ENCODE data around the gene GNRH2.
"Not testable (repeated sequence)": the region's sequence is repeated elsewhere in the genome, so short reads cannot be mapped to it uniquely, and the experiment has no call there.

GNRH2 gene

DNA sequence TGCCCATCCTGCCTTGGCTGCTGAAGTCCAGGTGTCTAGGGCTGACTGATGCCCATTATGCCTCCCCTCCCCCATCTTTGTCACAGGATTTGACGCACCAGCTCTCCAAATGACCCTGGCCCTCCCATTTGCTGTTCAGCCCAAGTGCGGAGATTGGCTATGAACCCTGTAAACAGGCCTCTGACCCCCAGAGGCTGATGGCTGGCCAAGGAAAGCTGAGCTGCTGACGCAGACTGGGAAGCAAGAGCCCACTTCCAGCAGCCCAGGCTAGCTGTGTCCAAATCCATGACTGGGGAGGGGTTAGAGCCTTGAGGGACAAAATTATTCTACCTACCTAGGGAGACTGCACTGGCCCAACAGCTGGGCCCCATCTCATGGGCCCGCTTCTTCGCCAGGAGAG is 797 bp upstream of the GNRH2 start:
- DNase-seq: no peak

DNA sequence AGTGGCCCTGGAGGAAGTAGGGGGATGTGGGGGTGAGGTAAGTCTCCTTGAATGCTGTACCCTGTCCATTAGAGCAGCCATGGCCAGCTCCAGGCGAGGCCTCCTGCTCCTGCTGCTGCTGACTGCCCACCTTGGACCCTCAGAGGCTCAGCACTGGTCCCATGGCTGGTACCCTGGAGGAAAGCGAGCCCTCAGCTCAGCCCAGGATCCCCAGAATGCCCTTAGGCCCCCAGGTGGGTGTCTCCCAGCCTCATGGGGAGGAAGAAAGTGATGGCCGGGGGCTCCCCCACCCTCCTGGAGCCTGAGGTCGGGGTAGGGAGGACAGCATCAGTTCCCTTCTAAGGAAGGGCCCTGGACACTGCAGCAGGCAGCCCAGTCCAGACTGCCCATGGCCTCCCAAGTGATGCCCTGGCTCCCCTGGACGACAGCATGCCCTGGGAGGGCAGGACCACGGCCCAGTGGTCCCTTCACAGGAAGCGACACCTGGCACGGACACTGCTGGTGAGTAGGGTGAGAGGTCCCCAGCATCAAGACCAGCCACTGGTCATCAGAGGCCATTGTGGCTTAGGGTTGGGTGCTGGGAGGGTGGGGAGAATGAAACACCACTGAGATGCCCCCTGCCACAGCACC is 1.0 kb downstream of the GNRH2 start:
- no peak for DNase-seq

DNA sequence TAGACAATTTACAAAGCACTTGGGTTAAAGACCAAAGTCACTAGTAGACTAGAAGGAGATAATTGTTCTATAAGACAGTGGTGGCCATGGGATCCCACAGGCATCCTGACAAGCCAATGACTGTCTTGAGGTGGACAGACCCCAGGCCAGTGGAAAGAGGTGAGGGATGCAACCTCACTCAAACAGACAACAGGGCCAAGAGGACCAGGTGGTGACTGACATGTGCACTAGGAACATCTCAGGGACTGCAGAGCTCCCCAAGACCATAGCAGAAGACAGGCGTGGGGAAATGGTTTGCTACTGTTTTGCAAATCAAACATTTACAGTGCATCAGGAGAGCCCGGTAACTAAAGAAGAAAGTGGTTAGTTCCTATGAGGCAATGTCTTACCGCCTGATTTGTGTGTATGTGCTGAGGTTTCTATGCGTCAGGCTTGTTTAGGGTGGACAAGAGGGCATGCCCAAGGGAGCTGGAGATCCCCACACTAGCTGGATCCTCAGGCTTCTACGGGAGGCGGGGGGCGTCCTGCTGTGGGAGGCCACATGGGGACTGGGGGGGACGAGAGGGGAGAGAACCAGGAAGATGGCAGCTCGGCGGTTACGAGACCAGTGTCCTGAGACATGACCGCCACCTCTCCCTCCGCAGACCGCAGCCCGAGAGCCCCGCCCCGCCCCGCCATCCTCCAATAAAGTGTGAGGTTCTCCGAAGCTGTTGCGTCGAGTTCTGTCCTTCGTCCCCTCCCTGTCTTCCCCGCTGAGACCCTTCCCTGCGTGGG is 1.8 kb downstream of the GNRH2 start:
- DNase-seq: peak; percentile 68 to 80

DNA sequence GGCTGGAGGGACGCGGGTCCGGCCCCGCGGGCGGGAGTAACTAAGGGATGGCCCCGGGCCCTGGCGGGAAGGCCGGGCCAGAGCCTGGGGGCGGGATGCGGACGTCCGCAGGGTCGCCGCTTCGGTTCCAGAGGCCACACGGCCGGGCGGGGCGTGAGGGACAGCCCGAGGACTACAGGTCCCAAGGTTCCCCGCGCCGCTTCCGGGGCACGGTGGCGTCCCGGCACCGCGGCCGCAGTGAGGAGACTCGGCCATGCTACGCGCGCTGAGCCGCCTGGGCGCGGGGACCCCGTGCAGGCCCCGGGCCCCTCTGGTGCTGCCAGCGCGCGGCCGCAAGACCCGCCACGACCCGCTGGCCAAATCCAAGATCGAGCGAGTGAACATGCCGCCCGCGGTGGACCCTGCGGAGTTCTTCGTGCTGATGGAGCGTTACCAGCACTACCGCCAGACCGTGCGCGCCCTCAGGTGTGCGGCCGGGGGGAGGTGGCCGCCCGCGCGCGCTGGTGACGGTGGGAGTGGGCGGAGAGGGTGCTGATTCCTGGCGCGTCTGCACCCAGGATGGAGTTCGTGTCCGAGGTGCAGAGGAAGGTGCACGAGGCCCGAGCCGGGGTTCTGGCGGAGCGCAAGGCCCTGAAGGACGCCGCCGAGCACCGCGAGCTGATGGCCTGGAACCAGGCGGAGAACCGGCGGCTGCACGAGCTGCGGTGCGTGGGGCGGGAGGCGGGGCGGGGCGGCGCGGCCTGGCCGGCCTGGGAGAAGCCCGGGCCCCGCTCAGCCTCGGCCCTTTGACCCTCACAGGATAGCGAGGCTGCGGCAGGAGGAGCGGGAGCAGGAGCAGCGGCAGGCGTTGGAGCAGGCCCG is 2.6 kb downstream of the GNRH2 start, which contains the start of gene MRPS26:
MRPS26 (plus strand) TSS at position 237 of the 861 bp plus-strand sequence; CDS start at position 254, 17 bp downstream.
- peak; percentile 84 to 91 for DNase-seq

DNA sequence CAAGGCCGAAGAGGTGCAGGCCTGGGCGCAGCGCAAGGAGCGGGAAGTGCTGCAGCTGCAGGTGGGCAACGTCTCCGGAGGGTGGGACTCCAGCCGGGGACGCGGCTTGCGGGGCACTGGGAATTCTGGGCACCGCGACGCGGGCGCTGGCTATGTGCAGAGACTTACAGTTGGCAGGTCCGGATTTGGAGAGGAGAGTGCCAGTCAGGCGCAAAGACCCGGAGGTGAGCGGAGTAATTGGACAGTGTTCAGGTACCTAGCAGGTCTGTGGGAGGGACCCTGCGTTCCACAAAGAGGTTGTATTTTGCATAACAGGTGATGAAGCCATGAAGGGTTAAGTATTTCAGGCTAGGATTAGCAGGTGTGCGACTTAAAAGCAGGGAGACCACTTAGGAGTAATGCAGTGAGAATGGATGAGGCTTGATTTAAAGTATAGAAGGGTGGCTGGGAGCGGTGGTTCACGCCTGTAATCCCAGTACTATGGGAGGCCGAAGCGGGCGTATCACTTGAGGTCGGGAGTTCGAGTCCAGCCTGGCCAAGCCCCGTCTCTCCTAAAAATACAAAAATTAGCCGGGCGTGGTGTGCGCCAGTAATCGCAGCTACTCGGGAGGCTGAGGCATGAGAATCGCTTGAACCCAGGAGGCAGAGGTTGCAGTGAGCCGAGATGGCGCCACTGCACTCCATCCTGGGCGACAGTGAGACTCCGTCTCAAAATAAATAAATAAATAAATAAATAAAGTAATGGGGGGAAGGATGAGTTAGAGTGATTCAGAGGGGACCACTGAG is 3.4 kb downstream of the GNRH2 start:
- DNase-seq: no peak

DNA sequence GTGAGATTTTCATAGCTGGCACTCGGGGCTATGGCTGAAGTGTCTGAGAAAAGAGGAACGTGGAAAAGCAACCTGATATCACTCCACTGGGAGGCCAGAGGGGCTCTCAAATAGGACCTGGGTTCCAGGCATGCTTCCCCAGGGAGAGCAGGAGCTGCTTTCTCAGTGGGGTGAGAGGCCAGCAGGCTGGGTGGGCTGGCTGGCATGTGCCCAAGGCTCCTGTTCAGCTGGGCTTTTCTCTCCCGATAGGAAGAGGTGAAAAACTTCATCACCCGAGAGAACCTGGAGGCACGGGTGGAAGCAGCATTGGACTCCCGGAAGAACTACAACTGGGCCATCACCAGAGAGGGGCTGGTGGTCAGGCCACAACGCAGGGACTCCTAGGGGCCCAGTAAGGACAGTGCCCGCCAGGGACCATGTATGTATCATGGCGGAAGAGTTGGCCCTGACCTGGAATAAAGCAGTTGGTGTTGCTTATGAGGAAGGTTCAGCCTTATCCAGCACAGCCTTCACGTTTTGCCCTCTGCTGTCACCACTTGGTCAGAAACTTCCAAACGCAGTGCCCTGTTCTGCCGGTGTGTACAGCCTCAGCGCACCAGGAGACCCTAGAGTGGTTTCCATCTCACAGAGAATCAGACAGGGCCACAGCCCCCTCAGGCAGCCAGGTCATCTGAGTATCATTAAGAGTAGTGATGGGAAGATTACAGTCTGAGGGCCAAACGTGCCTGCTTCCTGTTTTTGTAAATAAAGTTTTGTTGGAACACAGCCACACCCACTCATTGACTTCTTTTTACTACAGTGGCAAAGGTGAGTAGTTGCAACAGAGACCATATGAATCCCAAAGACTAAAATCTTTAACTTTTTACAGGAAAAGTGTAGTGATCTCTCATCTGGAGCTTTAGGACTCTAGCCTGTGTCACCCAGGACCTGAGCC is 4.3 kb downstream of the GNRH2 start:
- peak; percentile 12 to 20 for DNase-seq

DNA sequence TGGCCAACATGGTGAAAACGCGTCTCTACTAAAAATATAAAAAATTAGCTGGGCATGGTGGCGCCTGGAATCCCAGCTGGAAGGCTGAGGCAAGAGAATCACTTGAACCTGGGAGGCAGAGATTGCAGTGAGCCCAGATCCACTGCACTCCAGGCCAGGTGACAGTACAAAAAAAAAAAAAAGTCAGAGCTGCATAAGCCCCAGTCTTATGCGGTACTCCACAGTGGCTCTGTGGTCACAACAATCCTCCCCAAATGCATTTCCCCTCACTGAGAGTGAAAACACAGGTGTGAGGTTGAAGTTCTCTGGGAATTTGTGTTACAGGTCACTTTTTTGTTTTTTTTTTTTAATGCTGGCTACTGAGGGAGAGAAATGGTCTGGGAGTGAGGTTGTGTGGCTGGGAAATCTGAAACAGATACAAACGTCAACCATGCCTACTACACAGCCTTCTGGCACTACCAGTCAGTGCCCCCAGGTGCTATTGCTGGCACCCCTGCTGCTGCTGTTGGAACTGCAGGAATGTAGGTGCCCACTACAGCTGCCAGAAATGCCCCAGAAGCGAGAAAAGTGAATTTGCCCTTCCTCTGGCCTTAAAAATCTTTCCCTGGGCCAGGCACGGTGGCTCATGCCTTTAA is 8.1 kb downstream of the GNRH2 start:
- DNase-seq: no peak

DNA sequence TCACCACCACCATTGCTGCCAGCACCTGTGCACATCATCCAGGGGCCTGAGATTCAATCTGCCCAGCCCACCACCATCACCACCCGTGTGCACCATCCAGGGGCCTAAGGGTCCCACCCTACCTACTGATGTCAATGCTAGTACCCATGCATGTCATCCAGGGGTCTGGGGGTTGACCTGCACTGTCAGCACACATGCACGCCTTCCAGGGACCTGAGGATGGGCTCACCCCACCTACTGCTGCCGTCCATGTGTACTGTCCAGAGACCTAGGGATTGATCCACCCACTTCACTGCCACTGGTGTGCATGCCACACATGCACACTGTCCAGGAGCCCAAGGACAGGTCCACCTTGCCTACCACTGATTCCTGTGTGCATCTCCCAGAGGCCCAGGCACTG is 16.1 kb downstream of the GNRH2 start:
- no peak for DNase-seq

DNA sequence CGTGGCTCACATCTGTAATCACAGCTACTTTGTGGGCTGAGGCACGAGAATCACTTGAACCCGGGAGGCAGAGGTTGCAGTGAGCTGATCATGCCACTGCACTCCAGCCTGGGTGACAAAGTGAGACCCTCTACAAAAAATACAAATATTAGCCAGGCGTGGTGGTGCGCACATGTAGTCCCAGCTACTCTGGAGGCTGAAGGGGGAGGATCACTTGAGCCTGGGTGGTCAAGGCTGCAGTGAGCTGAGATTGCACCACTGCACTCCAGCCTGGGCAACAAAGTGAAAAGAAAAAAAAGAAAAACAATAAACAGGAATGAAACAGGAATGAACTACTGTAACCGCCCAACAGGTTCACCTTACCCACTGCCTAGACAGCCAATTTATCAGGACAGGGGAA is 20.7 kb downstream of the GNRH2 start:
- DNase-seq: not testable (repeated sequence)

DNA sequence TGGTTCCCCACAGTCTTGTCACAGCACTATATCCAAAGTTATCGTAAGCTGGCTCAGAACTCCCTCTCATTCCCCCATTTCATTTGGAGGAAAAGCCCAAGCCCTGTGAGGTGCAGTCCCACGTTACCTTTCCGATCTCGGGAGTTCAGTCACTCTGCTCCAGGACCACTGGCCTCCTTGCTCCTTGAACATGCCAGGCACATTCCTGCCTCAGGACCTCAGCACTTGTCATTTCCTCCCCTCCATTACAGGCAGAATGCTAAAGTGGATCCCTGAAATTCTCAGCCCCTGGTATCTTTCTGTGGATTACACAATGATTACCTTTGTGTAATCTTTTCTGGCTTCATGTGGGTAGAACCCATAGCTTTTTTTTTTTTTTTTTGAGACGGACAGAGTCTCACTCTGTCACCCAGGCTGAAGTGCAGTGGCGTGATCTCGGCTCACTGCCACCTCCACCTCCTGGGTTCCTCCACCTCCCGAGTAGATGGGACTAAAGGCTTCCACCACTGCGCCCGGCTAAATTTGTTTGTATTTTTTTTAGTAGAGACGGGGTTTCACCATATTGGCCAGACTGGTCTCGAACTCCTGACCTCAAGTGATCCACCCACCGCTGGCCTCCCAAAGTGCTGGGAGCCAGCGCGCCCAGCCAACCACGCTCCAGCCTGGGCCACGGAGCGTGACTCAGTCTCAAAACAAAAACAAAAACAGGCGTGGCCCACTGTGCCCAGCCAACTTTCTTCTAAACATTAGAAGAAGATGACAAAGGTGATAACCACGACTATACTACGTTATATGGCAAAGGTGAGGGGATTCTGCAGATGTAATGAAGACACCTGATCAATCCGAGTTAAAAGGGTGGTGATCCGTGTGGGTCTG is 24.0 kb downstream of the GNRH2 start:
- DNase-seq: no peak

DNA sequence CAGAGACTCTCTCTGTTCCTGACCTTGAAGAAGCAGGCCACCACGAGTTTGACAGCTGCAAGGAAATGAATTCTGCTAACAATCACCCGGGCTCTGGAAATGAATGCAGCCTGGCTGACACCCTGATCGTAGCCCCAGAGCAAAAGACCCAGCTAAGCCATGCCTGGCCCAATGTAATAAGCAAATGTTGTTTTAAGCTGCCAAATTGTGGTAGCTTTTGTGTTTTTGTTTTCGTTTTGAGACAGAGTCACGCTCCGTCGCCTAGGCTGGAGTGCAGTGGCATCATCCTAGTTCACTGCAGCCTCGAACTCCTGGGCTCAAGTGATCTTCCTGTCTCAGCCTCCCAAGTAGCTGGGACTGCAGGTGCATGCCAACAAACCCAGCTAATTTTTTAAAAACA is 24.7 kb downstream of the GNRH2 start:
- no peak for DNase-seq

DNA sequence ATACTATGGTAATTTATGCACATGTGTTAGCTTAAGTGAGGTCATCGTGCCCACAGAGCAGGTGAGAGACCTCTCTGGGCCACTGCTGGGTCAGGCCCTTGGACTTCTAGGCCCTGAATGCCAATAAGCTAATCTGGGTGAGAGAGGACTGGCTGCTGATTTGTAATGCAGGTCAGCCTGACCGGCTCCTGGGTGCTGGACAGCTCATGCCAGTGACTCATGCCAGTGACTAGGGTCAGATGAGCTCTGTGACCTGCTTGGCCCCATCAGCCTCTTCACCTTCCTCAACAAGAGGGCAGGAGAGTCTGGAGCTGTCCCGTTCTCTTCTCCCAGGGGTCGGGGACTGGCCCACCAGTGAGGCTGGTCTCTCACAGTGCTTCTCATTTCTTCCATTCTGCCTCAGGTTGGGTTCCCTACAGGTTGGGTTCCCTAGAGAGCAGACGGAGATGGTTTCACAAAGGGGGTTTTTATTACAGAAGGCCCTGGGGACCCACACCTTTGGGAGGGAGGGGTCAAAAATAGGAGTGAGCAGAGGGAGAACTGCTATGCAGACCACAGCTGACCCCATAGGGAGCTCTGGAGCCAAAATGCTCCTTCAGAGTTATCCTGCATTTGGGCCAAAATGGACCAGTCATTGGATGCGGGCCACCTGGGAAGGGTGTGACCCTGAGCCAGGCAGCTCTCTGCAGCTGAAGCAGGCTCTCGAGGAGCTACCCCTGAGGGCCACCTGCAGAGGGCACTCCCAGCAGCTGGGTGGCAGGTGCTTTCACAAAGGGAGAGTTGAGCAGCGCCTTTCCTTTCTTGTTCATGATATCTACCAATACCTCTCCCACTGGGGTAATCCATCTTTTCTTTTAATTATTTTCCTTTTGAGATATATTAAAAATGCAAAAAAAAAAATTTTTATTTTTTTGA is 25.8 kb downstream of the GNRH2 start:
- DNase-seq: peak in 1 of 2 donors; percentile 68

DNA sequence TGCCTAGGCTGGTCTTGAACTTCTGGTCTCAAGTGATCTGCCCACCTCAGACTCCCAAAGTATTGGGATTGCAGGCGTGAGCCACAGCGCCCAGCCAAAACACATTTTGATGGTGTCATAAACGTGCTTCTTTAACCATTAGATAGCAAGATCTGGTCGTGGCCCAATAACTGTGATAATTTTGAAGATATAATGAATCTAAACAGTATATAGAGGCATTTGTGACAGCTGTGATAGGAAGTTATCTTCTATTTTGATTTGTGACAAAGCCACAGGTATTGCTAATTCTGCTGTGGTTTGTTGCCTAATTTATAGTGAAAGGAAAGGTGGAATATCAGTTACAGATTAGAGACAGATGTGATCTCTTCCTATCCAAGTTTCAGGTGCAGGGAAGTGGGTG is 27.3 kb downstream of the GNRH2 start:
- DNase-seq: no peak

DNA sequence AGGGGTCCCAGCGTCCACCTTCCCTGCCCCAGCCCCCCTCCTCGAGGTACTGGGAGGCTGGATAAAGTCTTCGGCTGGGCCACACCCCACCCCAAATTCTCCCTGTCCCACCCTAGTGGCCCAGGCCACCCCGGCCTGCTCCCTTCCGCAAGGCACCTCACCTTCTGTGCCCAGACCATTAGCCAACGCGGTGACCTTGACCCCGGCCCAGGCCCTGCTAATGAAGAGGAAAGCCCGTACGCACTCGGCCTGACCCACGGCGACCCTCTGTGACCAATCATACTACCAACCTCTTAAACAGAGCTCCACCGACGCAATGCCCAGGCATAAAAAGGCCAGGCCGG is 27.8 kb downstream of the GNRH2 start:
- DNase-seq: no peak

DNA sequence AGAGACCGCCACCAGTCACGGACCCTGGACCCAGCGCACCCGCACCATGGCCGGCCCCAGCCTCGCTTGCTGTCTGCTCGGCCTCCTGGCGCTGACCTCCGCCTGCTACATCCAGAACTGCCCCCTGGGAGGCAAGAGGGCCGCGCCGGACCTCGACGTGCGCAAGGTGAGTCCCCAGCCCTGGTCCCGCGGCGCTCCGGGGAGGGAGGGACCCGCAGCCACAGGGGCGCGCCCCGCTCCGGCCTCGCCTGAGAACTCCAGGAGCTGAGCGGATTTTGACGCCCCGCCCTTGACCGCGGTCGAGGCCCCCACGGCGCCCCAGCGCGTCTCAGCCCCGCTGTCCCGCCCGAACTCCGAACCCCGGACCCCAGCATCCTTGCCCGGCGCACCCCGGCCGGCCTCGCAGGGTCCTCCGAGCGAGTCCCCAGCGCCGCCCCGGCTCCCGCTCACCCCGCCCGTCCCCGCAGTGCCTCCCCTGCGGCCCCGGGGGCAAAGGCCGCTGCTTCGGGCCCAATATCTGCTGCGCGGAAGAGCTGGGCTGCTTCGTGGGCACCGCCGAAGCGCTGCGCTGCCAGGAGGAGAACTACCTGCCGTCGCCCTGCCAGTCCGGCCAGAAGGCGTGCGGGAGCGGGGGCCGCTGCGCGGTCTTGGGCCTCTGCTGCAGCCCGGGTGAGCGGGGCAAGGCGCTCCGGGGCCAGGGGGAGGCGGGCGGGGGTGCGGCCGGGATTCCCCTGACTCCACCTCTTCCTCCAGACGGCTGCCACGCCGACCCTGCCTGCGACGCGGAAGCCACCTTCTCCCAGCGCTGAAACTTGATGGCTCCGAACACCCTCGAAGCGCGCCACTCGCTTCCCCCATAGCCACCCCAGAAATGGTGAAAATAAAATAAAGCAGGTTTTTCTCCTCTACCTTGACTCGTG is 28.4 kb downstream of the GNRH2 start, which contains the start of gene OXT:
OXT (plus strand) TSS at position 11 of the 920 bp plus-strand sequence; CDS start at position 47, 36 bp downstream.
- DNase-seq: peak in 1 of 2 donors; percentile 46

DNA sequence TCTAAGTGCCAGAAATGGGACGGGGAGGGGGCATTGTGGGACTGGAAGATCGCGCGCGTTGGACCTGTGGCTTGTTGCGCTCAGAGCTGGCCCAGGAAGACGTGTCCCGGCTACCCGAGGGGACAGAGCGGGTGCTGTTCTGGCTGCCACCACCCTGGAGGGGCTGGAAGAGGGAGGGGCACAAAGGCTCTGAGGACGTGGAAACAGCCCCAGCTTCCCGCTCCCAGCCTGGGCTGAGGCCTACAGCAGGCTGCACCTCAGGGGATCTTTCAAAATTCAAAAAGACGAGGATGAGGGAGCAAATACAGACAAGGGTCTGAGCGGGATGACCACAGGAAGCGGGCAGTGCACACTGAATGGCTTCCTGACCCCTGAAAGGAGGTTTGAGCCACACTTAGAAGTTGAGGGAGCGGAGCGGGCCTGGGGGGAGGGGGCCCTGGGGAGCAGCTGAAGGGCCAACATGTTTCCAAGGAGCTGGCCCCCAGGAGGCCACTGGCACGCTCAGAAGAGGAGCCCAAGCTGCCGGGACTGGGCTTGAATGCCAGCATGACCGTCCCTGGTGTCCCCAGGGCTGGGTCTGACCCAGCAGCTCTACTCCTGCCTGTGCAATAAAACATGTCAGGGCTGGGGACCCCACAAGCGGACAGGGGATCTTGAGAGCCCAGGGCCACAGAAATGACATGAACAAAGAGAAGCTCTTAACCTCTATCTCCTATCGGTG is 29.3 kb downstream of the GNRH2 start:
- no peak for DNase-seq

DNA sequence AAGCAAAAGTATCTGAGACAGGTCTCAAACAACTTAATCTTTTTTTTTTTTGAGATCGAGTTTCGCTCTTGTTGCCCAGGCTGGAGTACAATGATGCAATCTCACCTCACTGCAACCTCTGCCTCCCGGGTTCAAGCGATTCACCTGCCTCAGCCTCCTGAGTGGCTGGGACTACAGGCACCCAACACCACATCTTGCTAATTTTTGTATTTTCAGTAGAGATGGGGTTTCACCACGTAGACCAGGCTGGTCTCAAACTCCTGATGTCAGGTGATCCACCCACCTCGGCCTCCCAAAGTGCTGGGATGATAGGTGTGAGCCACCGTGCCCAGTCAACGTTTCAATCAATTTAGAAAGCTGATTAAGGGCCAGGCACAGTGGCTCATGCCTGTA is 29.8 kb downstream of the GNRH2 start:
- not testable (repeated sequence) for DNase-seq

All from inflammatory macrophage (primary cell).